WTC11 (cell line): Measurements from ENCODE around the gene RNF150. TPM values are rescaled to one million over a fixed set of nuclear protein-coding genes. Genes with fewer than 3 reads are reported as not detected.

Source experiments
- ATAC-seq: fragments of 200-7000 bp; cut with Tn5 transposase; 2 replicates; pipeline ENCODE4 v1.10.0; 2021; ENCODE audit warnings: mild to moderate bottlenecking, moderate library complexity
- CTCF ChIA-PET: fragments of 300-600 bp; sonication (Branson Sonifier 250); formaldehyde crosslinking; loops from one replicate; lab custom pipeline; 2021; ENCODE audit warnings: antibody characterized with exemption; lab: Charles Lee
- POLR2A ChIA-PET: fragments of 350-600 bp; sonication (Branson Sonifier 250); formaldehyde crosslinking; loops from one replicate; lab custom pipeline; 2021; ENCODE audit warnings: antibody characterized with exemption; lab: Charles Lee
- DNase-seq: peaks from one replicate; pipeline ENCODE4 v3.0.0; 2021; ENCODE audit warnings: low spot score
- H3K27ac Mint-ChIP-seq: 2 replicates; pipeline ENCODE4 v1.8.0; 2021; ENCODE audit warnings: mixed read lengths
- H3K27me3 Mint-ChIP-seq: 2 replicates; pipeline ENCODE4 v1.8.0; 2021; ENCODE audit warnings: low read depth, mild to moderate bottlenecking, moderate library complexity, mixed read lengths
- H3K36me3 Mint-ChIP-seq: 2 replicates; pipeline ENCODE4 v1.8.0; 2021; ENCODE audit warnings: mixed read lengths
- H3K4me1 Mint-ChIP-seq: 2 replicates; pipeline ENCODE4 v1.8.0; 2022; ENCODE audit warnings: mixed read lengths
- H3K4me3 Mint-ChIP-seq: 2 replicates; pipeline ENCODE4 v1.8.0; 2021; ENCODE audit warnings: mild to moderate bottlenecking, moderate library complexity, mixed read lengths
- H3K9me3 Mint-ChIP-seq: 2 replicates; pipeline ENCODE4 v1.8.0; 2021; ENCODE audit warnings: mixed read lengths
- CDX4 ChIP-seq: fragments of 250-450 bp; sonication (Bioruptor Pico); IDR thresholded peaks from 2 replicates; pipeline ENCODE4 v1.9.0; 2021; ENCODE audit warnings: moderate library complexity, mild to moderate bottlenecking, inconsistent platforms, borderline replicate concordance
- CREM ChIP-seq: sonication (generic); formaldehyde crosslinking; IDR thresholded peaks from 2 replicates; pipeline ENCODE4 v1.8.1; 2022; ENCODE audit warnings: mild to moderate bottlenecking, missing genetic modification reagents, moderate library complexity
- GRHL2 ChIP-seq: fragments of 250-450 bp; sonication (Bioruptor Pico); IDR thresholded peaks from 2 replicates; pipeline ENCODE4 v1.8.0; 2022; ENCODE audit warnings: mild to moderate bottlenecking, moderate library complexity; ENCODE audit not compliant: insufficient replicate concordance, severe bottlenecking
- JAZF1 ChIP-seq: fragments of 250-450 bp; sonication (Bioruptor Pico); IDR thresholded peaks from 2 replicates; pipeline ENCODE4 v1.9.0; 2021; ENCODE audit warnings: moderate library complexity, mild to moderate bottlenecking, inconsistent platforms
- KAT7 ChIP-seq: sonication (generic); formaldehyde crosslinking; IDR thresholded peaks from 2 replicates; pipeline ENCODE4 v1.8.1; 2023; ENCODE audit warnings: missing genetic modification reagents, mild to moderate bottlenecking, borderline replicate concordance
- NR2C2 ChIP-seq: sonication (generic); formaldehyde crosslinking; IDR thresholded peaks from 2 replicates; pipeline ENCODE4 v1.8.0; 2022; ENCODE audit warnings: mild to moderate bottlenecking, missing genetic modification reagents
- OVOL2 ChIP-seq: fragments of 250-450 bp; sonication (Bioruptor Pico); IDR thresholded peaks from 2 replicates; pipeline ENCODE4 v1.9.0; 2021; ENCODE audit warnings: mild to moderate bottlenecking, borderline replicate concordance
- RELA ChIP-seq: sonication (generic); formaldehyde crosslinking; IDR thresholded peaks from 2 replicates; pipeline ENCODE4 v1.8.1; 2022; ENCODE audit warnings: missing genetic modification reagents, mild to moderate bottlenecking, borderline replicate concordance
- TCF7 ChIP-seq: sonication (generic); formaldehyde crosslinking; IDR thresholded peaks from 2 replicates; pipeline ENCODE4 v1.8.0; 2022; ENCODE audit warnings: mild to moderate bottlenecking, low read depth, missing genetic modification reagents, moderate library complexity
- TP53 ChIP-seq: sonication (generic); formaldehyde crosslinking; IDR thresholded peaks from 2 replicates; pipeline ENCODE4 v1.8.1; 2023; ENCODE audit warnings: mild to moderate bottlenecking, missing genetic modification reagents
- ZBTB21 ChIP-seq: sonication (generic); formaldehyde crosslinking; IDR thresholded peaks from 2 replicates; pipeline ENCODE4 v1.8.1; 2023; ENCODE audit warnings: mild to moderate bottlenecking, missing genetic modification reagents, borderline replicate concordance
- ZNF138 ChIP-seq: sonication (generic); formaldehyde crosslinking; conservative IDR thresholded peaks from 2 replicates; pipeline ENCODE4 v1.8.1; 2022; ENCODE audit warnings: mild to moderate bottlenecking, moderate library complexity, missing genetic modification reagents
- ZNF219 ChIP-seq: sonication (generic); formaldehyde crosslinking; IDR thresholded peaks from 2 replicates; pipeline ENCODE4 v1.8.0; 2023; ENCODE audit warnings: missing genetic modification reagents, mild to moderate bottlenecking, borderline replicate concordance
- ZNF232 ChIP-seq: sonication (generic); formaldehyde crosslinking; IDR thresholded peaks from 2 replicates; pipeline ENCODE4 v1.8.0; 2022; ENCODE audit warnings: mild to moderate bottlenecking, missing genetic modification reagents
- ZNF416 ChIP-seq: fragments of 250-450 bp; sonication (Bioruptor Pico); IDR thresholded peaks from 2 replicates; pipeline ENCODE4 v1.9.0; 2021; ENCODE audit warnings: mild to moderate bottlenecking, inconsistent platforms
- ZNF423 ChIP-seq: fragments of 250-450 bp; sonication (Bioruptor Pico); IDR thresholded peaks from 2 replicates; pipeline ENCODE4 v2.1.2; 2022; ENCODE audit warnings: mild to moderate bottlenecking, moderate library complexity
- total RNA-seq: library from RNA; stranded (reverse); gene quantifications from 3 replicates; pipeline ENCODE4 v1.2.3, GENCODE V29; 2021
- TF ChIP-seq, protein P1 (sequence below): fragments of 250-450 bp; sonication (Bioruptor Pico); IDR thresholded peaks from 2 replicates; pipeline ENCODE4 v2.1.2; 2022; ENCODE audit warnings: mild to moderate bottlenecking, moderate library complexity
- TF ChIP-seq, protein P2 (sequence below): sonication (generic); formaldehyde crosslinking; IDR thresholded peaks from 2 replicates; pipeline ENCODE4 v1.8.0; 2023; ENCODE audit warnings: missing genetic modification reagents
- TF ChIP-seq, protein P3 (sequence below): fragments of 250-450 bp; sonication (Bioruptor Pico); IDR thresholded peaks from 2 replicates; pipeline ENCODE4 v1.9.0; 2021; ENCODE audit warnings: mild to moderate bottlenecking, borderline replicate concordance
- TF ChIP-seq, protein P4 (sequence below): sonication (generic); formaldehyde crosslinking; IDR thresholded peaks from 2 replicates; pipeline ENCODE4 v1.8.1; 2023; ENCODE audit warnings: mild to moderate bottlenecking, missing genetic modification reagents

Gene RNF150
- total RNA-seq, 1 experiment from 2014 or later = 5.9 TPM

DNA sequence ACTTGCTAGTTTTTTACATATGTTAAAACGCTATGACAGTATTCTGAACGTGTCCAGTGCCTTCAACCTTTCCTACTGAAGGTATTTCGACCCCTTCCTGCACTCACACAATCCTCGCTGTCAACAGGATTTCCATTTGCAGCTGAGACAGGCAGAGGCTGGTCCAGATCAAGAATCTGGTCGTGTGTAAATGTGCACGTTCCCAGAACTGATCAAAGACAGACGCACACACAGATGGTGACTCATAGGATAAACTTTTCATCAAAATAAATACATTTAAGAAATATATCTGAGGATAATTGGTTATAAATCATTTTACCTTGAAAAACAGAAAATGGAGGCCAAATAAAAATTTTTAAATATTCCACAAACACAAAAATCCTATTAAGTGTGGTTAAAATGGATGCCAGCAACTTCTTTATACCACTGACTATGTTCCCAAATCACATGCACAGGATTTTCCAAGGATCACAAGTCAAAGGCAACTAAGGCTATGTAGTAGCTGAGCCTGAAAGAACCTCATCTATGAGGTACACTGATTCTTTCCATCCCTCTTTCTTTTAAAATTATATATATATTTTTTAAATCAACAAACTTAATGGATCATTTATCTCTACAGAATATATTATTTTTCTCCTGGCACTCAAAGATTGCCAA is 85.9 kb downstream of the RNF150 start:
- no peak for DNase-seq
- Mint-ChIP-seq H3K4me1 (no peaks in the 10 kb centered on the region), H3K27me3 (no peaks in the 10 kb centered on the region; the same call in 1 of the 2 replicates), H3K4me3 (no peak overlapping the region), H3K27ac (no peak overlapping the region), H3K36me3 (peaks cover 25% of the 10 kb centered on the region), H3K9me3 (peaks cover 35% of the 10 kb centered on the region)
- ChIA-PET POLR2A (no interaction called here), CTCF (no interaction called here)
- TF ChIP-seq GRHL2 = no peak
- no peak for ATAC-seq

- peaks cover 24% of the 10 kb centered on the region for H3K9me3 Mint-ChIP-seq
- ChIA-PET POLR2A (no interaction called here), CTCF (no interaction called here)
- no peak overlapping the region for H3K27ac Mint-ChIP-seq
- no peaks in the 10 kb centered on the region for H3K4me1 Mint-ChIP-seq
- DNase-seq (no peak), ATAC-seq (no peak)
- peaks cover 15% of the 10 kb centered on the region for H3K36me3 Mint-ChIP-seq
- H3K4me3 Mint-ChIP-seq = no peak overlapping the region
- TF ChIP-seq CREM (no peak), NR2C2 (CRISPR knock-in tag) (no peak), ZNF423 (CRISPR knock-in tag) (no peak), TCF7 (no peak), TP53 (no peak), OVOL2 (CRISPR knock-in tag) (no peak), ZNF138 (CRISPR knock-in tag) (no peak), CDX4 (CRISPR knock-in tag) (no peak), ZNF232 (CRISPR knock-in tag) (no peak), KAT7 (CRISPR knock-in tag) (no peak), ZBTB21 (CRISPR knock-in tag) (no peak), JAZF1 (CRISPR knock-in tag) (no peak), ZNF416 (CRISPR knock-in tag) (no peak), ZNF219 (CRISPR knock-in tag) (no peak), RELA (CRISPR knock-in tag) (no peak)
- TF ChIP-seq, protein P1, sequence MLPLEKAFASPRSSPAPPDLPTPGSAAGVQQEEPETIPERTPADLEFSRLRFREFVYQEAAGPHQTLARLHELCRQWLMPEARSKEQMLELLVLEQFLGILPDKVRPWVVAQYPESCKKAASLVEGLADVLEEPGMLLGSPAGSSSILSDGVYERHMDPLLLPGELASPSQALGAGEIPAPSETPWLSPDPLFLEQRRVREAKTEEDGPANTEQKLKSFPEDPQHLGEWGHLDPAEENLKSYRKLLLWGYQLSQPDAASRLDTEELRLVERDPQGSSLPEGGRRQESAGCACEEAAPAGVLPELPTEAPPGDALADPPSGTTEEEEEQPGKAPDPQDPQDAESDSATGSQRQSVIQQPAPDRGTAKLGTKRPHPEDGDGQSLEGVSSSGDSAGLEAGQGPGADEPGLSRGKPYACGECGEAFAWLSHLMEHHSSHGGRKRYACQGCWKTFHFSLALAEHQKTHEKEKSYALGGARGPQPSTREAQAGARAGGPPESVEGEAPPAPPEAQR = no peak
- TF ChIP-seq, protein P2, sequence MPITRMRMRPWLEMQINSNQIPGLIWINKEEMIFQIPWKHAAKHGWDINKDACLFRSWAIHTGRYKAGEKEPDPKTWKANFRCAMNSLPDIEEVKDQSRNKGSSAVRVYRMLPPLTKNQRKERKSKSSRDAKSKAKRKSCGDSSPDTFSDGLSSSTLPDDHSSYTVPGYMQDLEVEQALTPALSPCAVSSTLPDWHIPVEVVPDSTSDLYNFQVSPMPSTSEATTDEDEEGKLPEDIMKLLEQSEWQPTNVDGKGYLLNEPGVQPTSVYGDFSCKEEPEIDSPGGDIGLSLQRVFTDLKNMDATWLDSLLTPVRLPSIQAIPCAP (CRISPR knock-in tag) = no peak
- TF ChIP-seq, protein P3, sequence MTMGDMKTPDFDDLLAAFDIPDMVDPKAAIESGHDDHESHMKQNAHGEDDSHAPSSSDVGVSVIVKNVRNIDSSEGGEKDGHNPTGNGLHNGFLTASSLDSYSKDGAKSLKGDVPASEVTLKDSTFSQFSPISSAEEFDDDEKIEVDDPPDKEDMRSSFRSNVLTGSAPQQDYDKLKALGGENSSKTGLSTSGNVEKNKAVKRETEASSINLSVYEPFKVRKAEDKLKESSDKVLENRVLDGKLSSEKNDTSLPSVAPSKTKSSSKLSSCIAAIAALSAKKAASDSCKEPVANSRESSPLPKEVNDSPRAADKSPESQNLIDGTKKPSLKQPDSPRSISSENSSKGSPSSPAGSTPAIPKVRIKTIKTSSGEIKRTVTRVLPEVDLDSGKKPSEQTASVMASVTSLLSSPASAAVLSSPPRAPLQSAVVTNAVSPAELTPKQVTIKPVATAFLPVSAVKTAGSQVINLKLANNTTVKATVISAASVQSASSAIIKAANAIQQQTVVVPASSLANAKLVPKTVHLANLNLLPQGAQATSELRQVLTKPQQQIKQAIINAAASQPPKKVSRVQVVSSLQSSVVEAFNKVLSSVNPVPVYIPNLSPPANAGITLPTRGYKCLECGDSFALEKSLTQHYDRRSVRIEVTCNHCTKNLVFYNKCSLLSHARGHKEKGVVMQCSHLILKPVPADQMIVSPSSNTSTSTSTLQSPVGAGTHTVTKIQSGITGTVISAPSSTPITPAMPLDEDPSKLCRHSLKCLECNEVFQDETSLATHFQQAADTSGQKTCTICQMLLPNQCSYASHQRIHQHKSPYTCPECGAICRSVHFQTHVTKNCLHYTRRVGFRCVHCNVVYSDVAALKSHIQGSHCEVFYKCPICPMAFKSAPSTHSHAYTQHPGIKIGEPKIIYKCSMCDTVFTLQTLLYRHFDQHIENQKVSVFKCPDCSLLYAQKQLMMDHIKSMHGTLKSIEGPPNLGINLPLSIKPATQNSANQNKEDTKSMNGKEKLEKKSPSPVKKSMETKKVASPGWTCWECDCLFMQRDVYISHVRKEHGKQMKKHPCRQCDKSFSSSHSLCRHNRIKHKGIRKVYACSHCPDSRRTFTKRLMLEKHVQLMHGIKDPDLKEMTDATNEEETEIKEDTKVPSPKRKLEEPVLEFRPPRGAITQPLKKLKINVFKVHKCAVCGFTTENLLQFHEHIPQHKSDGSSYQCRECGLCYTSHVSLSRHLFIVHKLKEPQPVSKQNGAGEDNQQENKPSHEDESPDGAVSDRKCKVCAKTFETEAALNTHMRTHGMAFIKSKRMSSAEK (CRISPR knock-in tag) = no peak
- TF ChIP-seq, protein P4, sequence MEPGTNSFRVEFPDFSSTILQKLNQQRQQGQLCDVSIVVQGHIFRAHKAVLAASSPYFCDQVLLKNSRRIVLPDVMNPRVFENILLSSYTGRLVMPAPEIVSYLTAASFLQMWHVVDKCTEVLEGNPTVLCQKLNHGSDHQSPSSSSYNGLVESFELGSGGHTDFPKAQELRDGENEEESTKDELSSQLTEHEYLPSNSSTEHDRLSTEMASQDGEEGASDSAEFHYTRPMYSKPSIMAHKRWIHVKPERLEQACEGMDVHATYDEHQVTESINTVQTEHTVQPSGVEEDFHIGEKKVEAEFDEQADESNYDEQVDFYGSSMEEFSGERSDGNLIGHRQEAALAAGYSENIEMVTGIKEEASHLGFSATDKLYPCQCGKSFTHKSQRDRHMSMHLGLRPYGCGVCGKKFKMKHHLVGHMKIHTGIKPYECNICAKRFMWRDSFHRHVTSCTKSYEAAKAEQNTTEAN (CRISPR knock-in tag) = no peak
- H3K27me3 Mint-ChIP-seq = no peaks in the 10 kb centered on the region
Measured at GRCh38 chr4:141046255-141046654, 87.0 kb downstream of the RNF150 start.
